Endothelial cell of umbilical vein (primary cell): Measurements from ENCODE around the gene HTT.

Experiments used
- CTCF ChIP-seq, 2 donors: IDR thresholded peaks; 1 replicate in 1 of 2; 2 replicates in 1 of 2; pipeline ENCODE4 v1.5.1; 2011; ENCODE audit warnings: low read length in 2 of 2, mild to moderate bottlenecking in 2 of 2, moderate library complexity in 2 of 2, control low read depth in 1 of 2, inconsistent platforms in 1 of 2, low read depth in 1 of 2; ENCODE audit not compliant: insufficient read depth in 1 of 2; ENCODE audit errors: extremely low read depth in 1 of 2
- EZH2 ChIP-seq: IDR thresholded peaks from 2 replicates; pipeline ENCODE4 v1.6.1; 2012; ENCODE audit warnings: borderline replicate concordance, low read depth, mild to moderate bottlenecking, moderate library complexity, low read length, inconsistent platforms; ENCODE audit not compliant: severe bottlenecking
- FOS ChIP-seq: IDR thresholded peaks from 2 replicates; pipeline ENCODE4 v1.6.1; 2011; ENCODE audit warnings: mild to moderate bottlenecking, low read length, moderate library complexity, borderline replicate concordance; ENCODE audit not compliant: insufficient read depth
- GATA2 ChIP-seq: IDR thresholded peaks from 2 replicates; pipeline ENCODE4 v1.7.0; 2011; ENCODE audit warnings: low read depth, mild to moderate bottlenecking, moderate library complexity, mixed read lengths, low read length; ENCODE audit not compliant: insufficient read length, insufficient read depth
- JUN ChIP-seq: IDR thresholded peaks from 2 replicates; pipeline ENCODE4 v1.6.1; 2011; ENCODE audit warnings: borderline replicate concordance, low read depth; ENCODE audit not compliant: insufficient read length, insufficient read depth
- MAX ChIP-seq: IDR thresholded peaks from 2 replicates; pipeline ENCODE4 v1.6.1; 2011; ENCODE audit not compliant: insufficient read depth, insufficient read length
- POLR2A ChIP-seq: IDR thresholded peaks from 2 replicates; pipeline ENCODE4 v1.6.1; 2012; ENCODE audit warnings: low read depth, mild to moderate bottlenecking, control low read depth, low read length
- POLR2AphosphoS5 ChIP-seq: IDR thresholded peaks from 2 replicates; pipeline ENCODE4 v1.6.1; 2012; ENCODE audit warnings: low read depth, mild to moderate bottlenecking, control low read depth, low read length, moderate library complexity; ENCODE audit not compliant: insufficient read depth

GRCh38 chr4:3288571-3289094 is 214.2 kb downstream of the HTT start:
- TF ChIP-seq MAX (no peak), CTCF (IDR thresholded peaks at IDR 0.05; ENCODE audit: extremely low read depth in 1 of 2, insufficient read depth in 1 of 2, low read depth in 1 of 2, low read length in 2 of 2) (no peak), EZH2 (no peak), POLR2A (no peak), POLR2AphosphoS5 (no peak), GATA2 (no peak), JUN (no peak), FOS (no peak)
